Left ventricle myocardium inferior (tissue), 1 donor: Measurements from ENCODE around the gene CA10. TPM values are rescaled to one million over a fixed set of nuclear protein-coding genes. Genes with fewer than 3 reads are reported as not detected.

Experiments used
- DNase-seq: peaks from one replicate; pipeline ENCODE4 v3.0.0-alpha.2; 2020
- H3K27ac ChIP-seq: fragments of 200-600 bp; replicated peaks from 2 replicates; pipeline ENCODE4 v1.8.0; 2021
- H3K27me3 ChIP-seq: fragments of 200-600 bp; 2 replicates; pipeline ENCODE4 v1.8.0; 2021; ENCODE audit warnings: low read depth
- H3K36me3 ChIP-seq: fragments of 200-600 bp; 2 replicates; pipeline ENCODE4 v1.8.0; 2021
- H3K4me1 ChIP-seq: fragments of 200-600 bp; 2 replicates; pipeline ENCODE4 v1.8.0; 2021
- H3K4me3 ChIP-seq: fragments of 200-600 bp; 2 replicates; pipeline ENCODE4 v1.8.0; 2021; ENCODE audit warnings: mild to moderate bottlenecking, moderate library complexity
- H3K9me3 ChIP-seq: fragments of 200-600 bp; replicated peaks from 2 replicates; pipeline ENCODE4 v1.8.0; 2021
- CTCF ChIP-seq: fragments of 200-600 bp; IDR thresholded peaks from 2 replicates; pipeline ENCODE4 v1.8.0; 2021; ENCODE audit warnings: antibody characterized with exemption, mild to moderate bottlenecking, borderline replicate concordance
- intact Hi-C: fragments of 100-400 bp; cut with micrococcal nuclease; formaldehyde crosslinking; loops from one replicate; pipeline ENCODE4 v1.11.0; 2022
- total RNA-seq: library from RNA; stranded (reverse); fragmentation: NEBNext Ultra II Directional; extraction: Animal tissue kit (Norgen Biotek cat#: 25700); gene quantifications from one replicate; pipeline ENCODE4 v1.2.1, GENCODE V29; 2021
- donor health status: DM: no; HTN: yes; CAD: no; lungs with severe emphysema.

Gene CA10
- total RNA-seq, 1 donor from 2014 or later = not detected

DNA sequence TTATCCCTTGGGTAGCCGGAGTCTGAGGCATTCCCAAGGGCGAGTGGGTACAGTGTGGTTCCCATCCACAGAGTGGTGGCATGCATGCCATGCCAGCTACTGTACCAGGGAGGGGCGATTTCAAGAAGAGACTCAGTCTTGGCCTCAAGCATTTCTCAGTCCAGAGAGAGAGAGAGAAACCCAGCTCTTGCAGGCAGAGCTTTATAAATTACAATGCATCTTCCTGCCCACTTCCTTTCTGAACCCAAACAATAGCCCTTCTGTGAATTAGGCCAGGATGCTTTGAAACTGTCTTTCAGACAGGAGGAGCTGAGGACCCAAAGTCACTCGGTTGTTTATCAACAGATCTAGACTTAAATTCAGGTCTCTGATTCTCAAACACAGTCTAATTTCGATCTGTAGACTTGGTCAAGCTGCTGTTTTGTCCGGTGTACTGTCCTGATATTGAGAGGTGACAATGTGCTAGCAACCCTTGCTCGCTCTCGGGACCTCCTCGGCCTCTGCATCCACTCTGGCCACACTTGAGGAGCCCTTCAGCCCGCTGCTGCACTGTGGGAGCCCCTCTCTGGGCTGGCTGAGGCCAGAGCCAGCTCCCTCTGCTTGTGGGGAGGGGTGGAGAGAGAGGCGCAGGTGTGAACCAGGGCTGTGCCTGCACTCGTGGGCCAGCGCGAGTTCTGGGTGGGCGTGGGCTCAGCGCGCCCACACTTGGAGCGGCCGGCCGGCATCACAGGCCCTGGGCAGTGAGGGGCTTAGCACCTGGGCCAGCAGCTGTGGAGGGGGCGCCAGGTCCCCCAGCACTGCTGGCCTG, 490.2 kb downstream of the CA10 start:
- H3K27me3 ChIP-seq = peaks cover 5% of the 10 kb centered on the region
- no peak for DNase-seq
- no peaks in the 10 kb centered on the region for H3K36me3 ChIP-seq
- no peak for TF ChIP-seq CTCF
- intact Hi-C loops = no loop called here
- no peaks in the 10 kb centered on the region for H3K4me1 ChIP-seq
- H3K9me3 ChIP-seq = peaks cover 3% of the 10 kb centered on the region
- no peak overlapping the region for H3K27ac ChIP-seq
- H3K4me3 ChIP-seq = no peak overlapping the region

DNA sequence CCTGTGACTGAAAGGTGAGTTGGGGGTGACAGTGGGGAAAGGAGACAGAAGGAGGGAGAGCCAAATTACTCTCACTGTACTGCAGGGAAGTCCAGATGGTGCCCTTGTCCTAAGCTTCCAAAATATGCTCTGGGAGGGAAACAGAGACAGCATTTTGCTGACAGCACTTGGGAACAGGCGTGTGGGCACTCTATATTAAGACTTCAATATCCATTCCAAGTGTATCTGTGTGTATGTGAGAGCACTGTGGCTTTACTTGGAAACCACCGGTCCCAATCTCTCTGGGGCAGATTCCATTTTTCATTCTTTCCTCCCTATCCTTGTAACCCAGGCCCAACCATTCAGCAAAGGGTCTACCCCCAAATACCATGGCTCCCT, 490.8 kb downstream of the CA10 start:
- Histone ChIP-seq H3K4me3 (no peak overlapping the region), H3K36me3 (no peaks in the 10 kb centered on the region), H3K9me3 (peaks cover 3% of the 10 kb centered on the region), H3K27me3 (peaks cover 5% of the 10 kb centered on the region), H3K27ac (no peak overlapping the region), H3K4me1 (no peaks in the 10 kb centered on the region)
- DNase-seq = no peak
- TF ChIP-seq CTCF = no peak
- intact Hi-C loops = no loop called here

DNA sequence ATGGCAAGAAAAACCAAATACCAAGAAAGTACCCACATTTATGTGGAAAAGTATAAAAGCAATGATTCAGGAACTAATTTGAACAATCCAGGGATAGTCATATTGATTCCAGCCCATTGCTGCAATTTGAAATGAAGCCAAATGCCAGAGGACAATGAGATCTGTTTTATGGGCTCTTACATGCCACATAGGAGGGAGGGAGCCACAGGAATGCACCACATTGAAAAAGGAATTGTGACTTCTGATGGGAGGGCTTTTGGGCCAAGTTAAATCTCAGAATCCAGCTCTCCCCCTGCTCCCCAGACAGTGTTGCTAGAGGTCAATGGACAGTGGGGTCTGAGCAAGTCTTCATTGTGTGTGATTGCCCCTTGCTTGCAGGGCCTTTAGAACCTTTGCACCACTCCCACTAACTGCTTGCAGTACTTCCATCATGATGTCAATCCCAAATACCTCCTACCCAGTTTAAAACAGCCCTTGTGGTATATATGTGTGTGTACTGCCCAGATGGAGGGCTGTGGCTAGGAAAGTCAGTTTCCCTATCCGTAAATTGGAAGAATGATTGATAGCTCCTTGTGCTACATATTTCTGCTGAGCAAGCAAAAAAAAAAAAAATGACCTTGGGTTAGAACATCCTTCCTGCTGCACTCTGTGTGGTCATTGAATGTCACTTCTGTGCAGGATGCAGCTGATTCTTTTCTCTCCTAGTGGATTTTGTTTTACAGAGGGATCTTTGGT, 491.4 kb downstream of the CA10 start:
- intact Hi-C loops = no loop called here
- Histone ChIP-seq H3K4me1 (no peaks in the 10 kb centered on the region), H3K27me3 (peaks cover 5% of the 10 kb centered on the region), H3K27ac (no peak overlapping the region), H3K4me3 (no peak overlapping the region), H3K36me3 (no peaks in the 10 kb centered on the region), H3K9me3 (peaks cover 3% of the 10 kb centered on the region)
- TF ChIP-seq CTCF = no peak
- DNase-seq = no peak

DNA sequence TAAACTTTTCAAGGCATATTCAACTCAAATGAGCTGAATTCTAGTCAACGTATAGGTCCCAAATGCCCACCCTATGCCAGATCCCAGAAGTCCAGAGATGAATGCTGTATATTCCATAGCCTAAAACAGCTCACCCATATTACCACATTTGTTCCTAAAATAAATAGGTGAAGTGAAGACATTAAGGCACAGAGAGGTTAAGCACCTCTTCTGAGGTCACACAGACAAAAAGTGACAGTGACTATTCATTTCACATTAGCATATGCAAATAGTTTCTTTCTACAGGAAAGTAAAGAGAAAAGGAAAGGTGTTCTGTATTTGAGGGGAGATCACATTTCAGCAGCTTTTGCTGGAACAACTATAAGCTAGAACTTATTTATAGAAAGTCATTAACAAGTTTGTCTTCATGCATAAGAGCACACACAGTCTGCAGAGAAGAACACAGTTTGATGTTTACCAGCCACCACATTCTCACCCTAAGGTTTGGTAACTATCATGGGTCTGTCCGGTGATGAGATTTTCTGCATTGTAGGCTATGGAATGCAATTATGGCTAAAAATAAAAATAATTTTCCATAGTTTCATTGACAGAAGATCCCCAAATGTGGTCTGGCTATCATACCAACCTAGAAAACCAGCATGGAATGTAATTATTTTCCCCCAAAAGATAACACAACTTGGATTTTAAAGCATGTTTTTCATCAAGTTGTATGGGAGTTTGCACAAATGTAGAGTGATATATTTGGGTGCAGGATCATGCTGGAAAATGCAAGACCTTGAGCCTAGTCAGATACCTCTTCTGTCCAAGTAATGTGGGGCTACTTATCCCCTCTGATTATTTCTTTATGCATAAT, 496.1 kb downstream of the CA10 start:
- H3K4me1 ChIP-seq = no peaks in the 10 kb centered on the region
- no peak overlapping the region for H3K4me3 ChIP-seq
- no peak overlapping the region for H3K27ac ChIP-seq
- DNase-seq = no peak
- intact Hi-C loops = no loop called here
- no peaks in the 10 kb centered on the region for H3K36me3 ChIP-seq
- no peaks in the 10 kb centered on the region for H3K9me3 ChIP-seq
- peaks cover 43% of the 10 kb centered on the region for H3K27me3 ChIP-seq
- TF ChIP-seq CTCF = no peak

DNA sequence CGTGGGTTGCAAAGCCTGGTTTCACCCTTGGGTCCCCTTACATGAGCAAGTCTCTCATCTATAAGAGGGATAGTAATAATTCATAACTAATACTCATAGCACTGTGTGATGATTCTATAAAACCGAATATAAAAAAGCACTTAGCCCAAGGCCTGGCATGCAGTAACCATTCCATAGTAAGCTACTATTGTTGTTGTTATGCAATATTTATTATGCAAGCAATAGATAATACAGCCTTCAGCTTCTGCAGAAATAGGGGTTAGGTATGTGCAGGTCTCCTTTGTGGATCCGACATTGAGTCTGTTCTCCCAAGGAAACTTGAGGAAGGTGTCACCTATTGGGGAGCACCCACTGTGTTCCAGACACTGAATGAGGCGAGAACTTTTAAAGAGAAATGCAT, 497.1 kb downstream of the CA10 start:
- Histone ChIP-seq H3K27me3 (peaks cover 52% of the 10 kb centered on the region), H3K36me3 (no peaks in the 10 kb centered on the region), H3K4me3 (no peak overlapping the region), H3K4me1 (no peaks in the 10 kb centered on the region), H3K27ac (no peak overlapping the region), H3K9me3 (no peaks in the 10 kb centered on the region)
- TF ChIP-seq CTCF = no peak
- no peak for DNase-seq
- intact Hi-C loops = no loop called here
